Esophagus muscularis mucosa (tissue), 4 donors: ENCODE data around the gene PIK3R2.

ENCODE experiments used
- EP300 ChIP-seq: sonication (generic); formaldehyde crosslinking; IDR thresholded peaks from one replicate; pipeline ENCODE4 v1.6.1; 2017; ENCODE audit warnings: antibody characterized with exemption
- POLR2A ChIP-seq: fragments of 450-650 bp; IDR thresholded peaks from one replicate; pipeline ENCODE4 v1.6.1; 2017; ENCODE audit warnings: antibody characterized with exemption, moderate library complexity, mild to moderate bottlenecking, low read depth
- TF ChIP-seq, protein P1 (sequence below), 3 experiments: fragments of 200-600 bp in 2 of 3; fragments of 450-650 bp in 1 of 3; sonication (generic) in 2 of 3; IDR thresholded peaks; one replicate each; pipeline ENCODE4 v1.5.1; 2017 to 2019; ENCODE audit warnings: antibody characterized with exemption in 3 of 3, mild to moderate bottlenecking in 2 of 3, moderate library complexity in 1 of 3

DNA sequence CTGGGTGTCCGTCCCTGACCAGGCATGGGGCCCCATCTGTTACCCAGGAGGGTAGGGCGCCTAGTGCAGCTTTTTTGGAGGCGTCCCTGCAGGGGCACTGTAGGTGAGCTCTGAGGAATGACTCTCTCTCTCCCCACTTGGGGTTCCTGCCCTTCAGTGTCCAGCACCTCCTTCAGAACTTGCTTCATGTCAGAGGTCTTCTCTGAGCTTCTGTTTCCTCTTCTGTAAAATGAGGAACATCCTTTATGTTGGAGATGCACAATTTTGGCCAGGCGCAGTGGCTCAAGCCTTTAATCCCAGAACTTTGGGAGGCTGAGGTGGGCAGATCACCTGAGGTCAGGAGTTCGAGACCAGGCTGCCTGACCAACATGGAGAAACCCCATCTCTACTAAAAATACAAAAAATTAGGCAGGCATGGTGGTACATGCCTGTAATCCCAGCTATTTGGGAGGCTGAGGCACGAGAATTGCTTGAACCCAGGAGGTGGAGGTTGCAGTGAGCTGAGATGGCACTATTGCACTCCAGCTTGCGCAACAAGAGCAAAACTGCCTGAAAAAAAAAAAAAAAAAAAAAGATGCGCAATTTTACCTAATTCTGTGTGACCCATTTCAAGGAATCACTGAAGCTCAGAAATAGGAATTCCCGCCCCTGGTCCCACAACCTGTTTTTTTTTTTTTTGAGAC, 15.2 kb upstream of the PIK3R2 start:
- TF ChIP-seq, protein P1, sequence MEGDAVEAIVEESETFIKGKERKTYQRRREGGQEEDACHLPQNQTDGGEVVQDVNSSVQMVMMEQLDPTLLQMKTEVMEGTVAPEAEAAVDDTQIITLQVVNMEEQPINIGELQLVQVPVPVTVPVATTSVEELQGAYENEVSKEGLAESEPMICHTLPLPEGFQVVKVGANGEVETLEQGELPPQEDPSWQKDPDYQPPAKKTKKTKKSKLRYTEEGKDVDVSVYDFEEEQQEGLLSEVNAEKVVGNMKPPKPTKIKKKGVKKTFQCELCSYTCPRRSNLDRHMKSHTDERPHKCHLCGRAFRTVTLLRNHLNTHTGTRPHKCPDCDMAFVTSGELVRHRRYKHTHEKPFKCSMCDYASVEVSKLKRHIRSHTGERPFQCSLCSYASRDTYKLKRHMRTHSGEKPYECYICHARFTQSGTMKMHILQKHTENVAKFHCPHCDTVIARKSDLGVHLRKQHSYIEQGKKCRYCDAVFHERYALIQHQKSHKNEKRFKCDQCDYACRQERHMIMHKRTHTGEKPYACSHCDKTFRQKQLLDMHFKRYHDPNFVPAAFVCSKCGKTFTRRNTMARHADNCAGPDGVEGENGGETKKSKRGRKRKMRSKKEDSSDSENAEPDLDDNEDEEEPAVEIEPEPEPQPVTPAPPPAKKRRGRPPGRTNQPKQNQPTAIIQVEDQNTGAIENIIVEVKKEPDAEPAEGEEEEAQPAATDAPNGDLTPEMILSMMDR (IDR thresholded peaks at IDR 0.05), result no peak
- TF ChIP-seq EP300 (no peak), POLR2A (no peak)
